CD4-positive, alpha-beta T cell (primary cell): ENCODE measurements around the gene NPC1L1. TPM values are rescaled to one million over a fixed set of nuclear protein-coding genes. Genes with fewer than 3 reads are reported as not detected.

Source experiments
- ATAC-seq: fragments of 200-7000 bp; cut with Tn5 transposase; one replicate; pipeline ENCODE4 v1.10.0; 2022; ENCODE audit warnings: mild to moderate bottlenecking; ENCODE audit not compliant: poor library complexity
- CTCF ChIA-PET: fragments of 350-600 bp; sonication (Branson Sonifier 250); formaldehyde crosslinking; loops from one replicate; lab custom pipeline; 2021; ENCODE audit warnings: antibody characterized with exemption, inconsistent platforms; lab: Charles Lee
- POLR2A ChIA-PET: fragments of 350-600 bp; sonication (Branson Sonifier 250); formaldehyde crosslinking; loops from one replicate; lab custom pipeline; 2021; ENCODE audit warnings: antibody characterized with exemption, inconsistent platforms; lab: Charles Lee
- DNase-seq, 14 experiments: peaks; one replicate each; pipeline ENCODE4 v3.0.0-alpha.2; 2013 to 2020; ENCODE audit warnings: mixed read lengths in 2 of 14
- H3K27ac ChIP-seq, 2 donors: one replicate each; pipeline versions ENCODE4 v1.5.1 to v1.7.0; 2013; ENCODE audit warnings: low read length in 2 of 2, low read depth in 1 of 2, mild to moderate bottlenecking in 1 of 2
- H3K27me3 ChIP-seq, 2 experiments: 1 replicate in 1 of 2; 2 replicates in 1 of 2; pipeline versions ENCODE4 v1.6.1 to v1.7.0; 2013; ENCODE audit warnings: low read length in 2 of 2, control low read depth in 1 of 2, mild to moderate bottlenecking in 1 of 2, moderate library complexity in 1 of 2; ENCODE audit not compliant: insufficient read depth in 2 of 2, control insufficient read depth in 1 of 2
- H3K36me3 ChIP-seq: one replicate; pipeline ENCODE4 v1.6.1; 2013; ENCODE audit warnings: low read length, control low read depth; ENCODE audit not compliant: insufficient read depth
- H3K4me1 ChIP-seq: one replicate; pipeline ENCODE4 v1.6.1; 2013; ENCODE audit warnings: low read length, control low read depth; ENCODE audit not compliant: insufficient read depth
- H3K4me3 ChIP-seq: one replicate; pipeline ENCODE4 v1.5.1; 2013; ENCODE audit warnings: mild to moderate bottlenecking, low read length, moderate library complexity
- H3K9me3 ChIP-seq, 2 experiments: 1 replicate in 1 of 2; 2 replicates in 1 of 2; pipeline versions ENCODE4 v1.6.1 to v1.7.0; 2013; ENCODE audit warnings: low read length in 2 of 2, mild to moderate bottlenecking in 2 of 2, control low read depth in 1 of 2, moderate library complexity in 1 of 2; ENCODE audit not compliant: control insufficient read depth in 1 of 2, insufficient read depth in 1 of 2
- H3K27ac Mint-ChIP-seq: one replicate; pipeline ENCODE4 v1.8.0; 2020; ENCODE audit warnings: mixed read lengths
- H3K27me3 Mint-ChIP-seq: one replicate; pipeline ENCODE4 v1.8.0; 2021; ENCODE audit warnings: mixed read lengths
- H3K36me3 Mint-ChIP-seq: one replicate; pipeline ENCODE4 v1.8.0; 2021; ENCODE audit warnings: low read depth, mixed read lengths
- H3K4me1 Mint-ChIP-seq: one replicate; pipeline ENCODE4 v1.8.0; 2021; ENCODE audit warnings: low read depth, mixed read lengths
- H3K4me3 Mint-ChIP-seq: one replicate; pipeline ENCODE4 v1.8.0; 2020; ENCODE audit warnings: mild to moderate bottlenecking, mixed read lengths
- H3K9me3 Mint-ChIP-seq: one replicate; pipeline ENCODE4 v1.8.0; 2020; ENCODE audit warnings: mixed read lengths
- intact Hi-C, 2 experiments: fragments of 100-400 bp; cut with DNase I in 1 of 2; cut with micrococcal nuclease in 1 of 2; formaldehyde crosslinking; loops; one replicate each; pipeline versions ENCODE4 v1.15.1 to v1.9.0; 2023 to 2025; cut with DNase I, micrococcal nuclease
- total RNA-seq, 174 experiments: library from RNA in 2 of 174; stranded (reverse) in 2 of 174; gene quantifications; one replicate each; pipeline ENCODE4 v1.2.3 and lab custom pipeline; 2021 to 2026
- TF ChIP-seq, protein P1 (sequence below): fragments of 200-600 bp; IDR thresholded peaks from one replicate; pipeline ENCODE4 v1.8.0; 2022; ENCODE audit warnings: antibody characterized with exemption, mild to moderate bottlenecking

NPC1L1 gene
- total RNA-seq, 2 experiments from 2014 or later = 0.08 TPM; not detected in 1

DNA sequence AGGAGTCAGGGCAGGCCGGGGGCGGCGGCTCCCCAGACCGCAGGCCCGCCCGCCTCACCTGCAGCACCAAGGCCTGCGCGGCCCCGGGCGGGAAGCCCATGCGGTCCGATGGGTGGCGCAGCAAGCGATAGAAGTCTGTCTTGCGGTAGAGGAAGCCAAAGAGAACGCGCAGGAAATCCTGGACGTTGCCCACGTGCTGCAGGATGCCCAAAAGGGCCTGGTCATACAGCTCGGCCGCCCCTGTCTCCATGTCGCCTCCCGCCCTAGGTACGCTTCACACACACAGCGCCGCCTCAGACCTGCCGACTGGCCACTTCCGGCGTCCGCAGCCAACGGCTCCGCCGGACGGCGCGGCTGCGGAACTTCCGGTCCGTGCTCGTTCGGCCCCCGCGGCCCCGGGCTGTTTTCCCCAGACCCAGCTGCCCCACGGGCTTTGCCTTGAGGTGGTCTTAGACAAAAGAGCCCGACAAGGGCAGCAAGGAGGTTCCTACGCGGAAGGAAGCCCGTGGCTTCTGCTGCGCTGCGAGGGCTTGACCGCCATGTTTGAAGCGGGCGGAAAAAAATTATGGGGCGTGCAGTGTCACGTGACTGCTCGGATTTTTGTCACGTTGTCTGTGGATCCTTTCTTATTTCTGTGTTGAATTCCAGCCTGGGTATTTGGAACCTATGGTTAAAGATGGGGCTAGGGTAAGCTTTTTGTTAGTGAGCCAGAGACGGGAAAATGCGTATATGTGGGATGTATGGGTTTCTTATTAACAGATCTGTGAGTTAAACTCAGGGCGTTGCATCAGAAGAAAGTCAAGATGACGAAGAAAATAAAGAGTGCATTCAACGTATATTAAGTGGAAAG, 50.6 kb downstream of the NPC1L1 start, which contains the start of gene NUDCD3:
Gene NUDCD3, minus strand, starts transcription at position 308 of the 850 bp plus-strand sequence. Its CDS starts 58 bp downstream, at position 250.
- ChIA-PET CTCF (interaction anchor here (0.8 to 3.4 kb wide), 8 partner anchors 13 to 368 kb away, joined by 3 to 8 read pairs (median 4); partner anchors contain the start of genes POLD2 and YKT6), POLR2A (interaction anchor here (0.6 to 3.3 kb wide), 50 partner anchors 10 to 1602 kb away, joined by 3 to 52 read pairs (median 5); partner anchors contain the start of genes DBNL, DDX56, H2AZ2 and MRPL32)
- Mint-ChIP-seq H3K27me3 (peaks cover 3% of the 10 kb centered on the region), H3K4me1 (peaks cover 48% of the 10 kb centered on the region), H3K36me3 (peaks cover 33% of the 10 kb centered on the region), H3K9me3 (no peaks in the 10 kb centered on the region), H3K4me3 (peak within 1 kb of the TSS; percentile 84), H3K27ac (peak within 1 kb of the TSS; percentile 91)
- Histone ChIP-seq H3K27me3 (no peaks in the 10 kb centered on the region), H3K36me3 (peaks cover 4% of the 10 kb centered on the region), H3K4me3 (peak within 1 kb of the TSS; percentile 84), H3K9me3 (no peaks in the 10 kb centered on the region), H3K27ac (peak within 1 kb of the TSS; percentile 95 to 97), H3K4me1 (peaks cover 32% of the 10 kb centered on the region)
- intact Hi-C loops = loop anchor here (1.0 to 10.0 kb wide), 7 partner anchors 77 to 1578 kb away; partner anchors contain the start of genes C7orf25 (in 1 of the 2), DBNL (in 1 of the 2), PURB (in 1 of the 2) and UBE2D4 (in 1 of the 2)
- DNase-seq = peak; percentile 71 to 91 (median 78)
- TF ChIP-seq, protein P1, sequence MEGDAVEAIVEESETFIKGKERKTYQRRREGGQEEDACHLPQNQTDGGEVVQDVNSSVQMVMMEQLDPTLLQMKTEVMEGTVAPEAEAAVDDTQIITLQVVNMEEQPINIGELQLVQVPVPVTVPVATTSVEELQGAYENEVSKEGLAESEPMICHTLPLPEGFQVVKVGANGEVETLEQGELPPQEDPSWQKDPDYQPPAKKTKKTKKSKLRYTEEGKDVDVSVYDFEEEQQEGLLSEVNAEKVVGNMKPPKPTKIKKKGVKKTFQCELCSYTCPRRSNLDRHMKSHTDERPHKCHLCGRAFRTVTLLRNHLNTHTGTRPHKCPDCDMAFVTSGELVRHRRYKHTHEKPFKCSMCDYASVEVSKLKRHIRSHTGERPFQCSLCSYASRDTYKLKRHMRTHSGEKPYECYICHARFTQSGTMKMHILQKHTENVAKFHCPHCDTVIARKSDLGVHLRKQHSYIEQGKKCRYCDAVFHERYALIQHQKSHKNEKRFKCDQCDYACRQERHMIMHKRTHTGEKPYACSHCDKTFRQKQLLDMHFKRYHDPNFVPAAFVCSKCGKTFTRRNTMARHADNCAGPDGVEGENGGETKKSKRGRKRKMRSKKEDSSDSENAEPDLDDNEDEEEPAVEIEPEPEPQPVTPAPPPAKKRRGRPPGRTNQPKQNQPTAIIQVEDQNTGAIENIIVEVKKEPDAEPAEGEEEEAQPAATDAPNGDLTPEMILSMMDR = peak; percentile 28
- ATAC-seq = peak; percentile 71

DNA sequence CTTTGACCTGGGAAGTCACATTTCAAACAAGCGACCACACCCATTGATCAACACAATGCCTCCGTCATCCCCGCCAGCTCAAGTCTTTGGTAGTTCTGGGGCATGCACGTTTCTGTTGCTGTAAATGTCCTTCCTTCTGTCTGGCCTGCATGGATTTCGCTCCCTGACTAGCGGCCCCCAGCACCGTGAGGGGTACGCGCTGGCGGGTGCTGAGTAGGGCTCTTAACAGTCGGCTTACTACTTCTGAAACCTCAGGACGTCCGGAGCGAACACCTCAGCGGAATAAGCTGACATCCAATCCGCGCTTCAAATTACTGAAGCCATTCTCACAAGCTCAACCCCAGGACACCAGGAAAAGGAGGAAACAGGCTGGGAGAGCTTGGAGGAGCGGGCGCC, 51.2 kb downstream of the NPC1L1 start:
- ChIA-PET CTCF (interaction anchor here (0.8 to 3.4 kb wide), 8 partner anchors 12 to 367 kb away, joined by 3 to 8 read pairs (median 4); partner anchors contain the start of genes POLD2 and YKT6), POLR2A (interaction anchor here (0.6 to 3.3 kb wide), 44 partner anchors 10 to 1601 kb away, joined by 3 to 52 read pairs (median 5); partner anchors contain the start of genes DBNL, DDX56, H2AZ2 and MRPL32)
- no peaks in the 10 kb centered on the region for H3K27me3 Mint-ChIP-seq
- intact Hi-C loops = loop anchor here (1.0 to 10.0 kb wide), 10 partner anchors 77 to 1578 kb away; partner anchors contain the start of genes C7orf25 (in 1 of the 2), DBNL (in 1 of the 2), H2AZ2 (in 1 of the 2) and POLD2 (in 1 of the 2)
- peak overlapping the region; percentile 95 to 97 for H3K27ac ChIP-seq
- peaks cover 10% of the 10 kb centered on the region for H3K36me3 ChIP-seq
- peak overlapping the region; percentile 84 for H3K4me3 ChIP-seq
- H3K9me3 ChIP-seq = no peaks in the 10 kb centered on the region
- no peaks in the 10 kb centered on the region for H3K9me3 Mint-ChIP-seq
- H3K27ac Mint-ChIP-seq = peak overlapping the region; percentile 91
- TF ChIP-seq, protein P1 = no peak
- no peaks in the 10 kb centered on the region for H3K27me3 ChIP-seq
- H3K4me1 ChIP-seq = peaks cover 36% of the 10 kb centered on the region
- H3K4me1 Mint-ChIP-seq = peaks cover 54% of the 10 kb centered on the region
- ATAC-seq (peak; percentile 70), DNase-seq (peak in 13 of 14 experiments; percentile 26 to 76 (median 48))
- peaks cover 38% of the 10 kb centered on the region for H3K36me3 Mint-ChIP-seq
- peak overlapping the region; percentile 84 for H3K4me3 Mint-ChIP-seq

DNA sequence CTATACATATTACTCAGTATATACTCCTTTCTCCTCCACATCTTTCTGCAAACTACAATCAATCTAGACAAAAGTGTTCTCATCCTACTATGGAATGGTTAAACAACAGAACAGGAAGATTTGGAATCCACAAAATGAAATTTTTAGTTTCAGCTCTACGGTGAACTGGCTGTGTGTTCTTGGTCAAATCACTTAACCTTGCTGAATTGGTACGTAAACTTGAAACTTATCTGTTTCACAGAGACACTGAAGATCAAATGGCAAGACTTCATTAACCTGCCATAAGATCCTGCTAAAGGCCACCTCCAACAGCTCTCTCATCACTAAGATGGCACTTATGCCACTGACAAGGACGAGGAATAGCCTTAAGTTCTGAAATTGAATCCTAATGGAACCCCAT, 52.2 kb downstream of the NPC1L1 start:
- intact Hi-C loops = loop anchor here in 1 of 2 experiments (5.0 to 10.0 kb wide), 3 partner anchors 356 to 623 kb away; partner anchors contain the start of genes H2AZ2, POLD2 and TBRG4
- ChIA-PET CTCF (interaction anchor here (1.9 kb wide), 1 partner anchor 12 kb away, joined by 4 read pairs; no protein-coding TSS in a partner anchor), POLR2A (interaction anchor here (1.1 to 3.3 kb wide), 8 partner anchors 9 to 444 kb away, joined by 4 to 33 read pairs (median 12); partner anchors contain the start of genes DBNL, H2AZ2 and OGDH)
- H3K4me3 Mint-ChIP-seq = peak overlapping the region; percentile 84
- H3K4me1 Mint-ChIP-seq = peaks cover 64% of the 10 kb centered on the region
- peaks cover 48% of the 10 kb centered on the region for H3K36me3 Mint-ChIP-seq
- no peaks in the 10 kb centered on the region for H3K9me3 ChIP-seq
- no peaks in the 10 kb centered on the region for H3K9me3 Mint-ChIP-seq
- peak overlapping the region in 1 of 2 donors; percentile 95 for H3K27ac ChIP-seq
- H3K27me3 ChIP-seq = no peaks in the 10 kb centered on the region
- no peak for ATAC-seq
- H3K4me3 ChIP-seq = peak overlapping the region; percentile 84
- H3K27ac Mint-ChIP-seq = peak overlapping the region; percentile 91
- H3K4me1 ChIP-seq = peaks cover 41% of the 10 kb centered on the region
- H3K27me3 Mint-ChIP-seq = no peaks in the 10 kb centered on the region
- TF ChIP-seq, protein P1 = no peak
- H3K36me3 ChIP-seq = peaks cover 20% of the 10 kb centered on the region
- DNase-seq = no peak
